Brain microvascular endothelial cell (primary cell): ENCODE data around the gene FBLN7.

Source experiments
- DNase-seq: peaks from one replicate; pipeline ENCODE4 v3.0.0-alpha.2; 2020
- H3K27ac ChIP-seq: fragments of 250-450 bp; sonication (Bioruptor Pico); 2 replicates; pipeline ENCODE4 v1.5.1; 2020; ENCODE audit warnings: mild to moderate bottlenecking, moderate library complexity
- H3K27me3 ChIP-seq: fragments of 250-450 bp; sonication (Bioruptor Pico); replicated peaks from 2 replicates; pipeline ENCODE4 v1.5.1; 2020; ENCODE audit warnings: mild to moderate bottlenecking
- H3K36me3 ChIP-seq: fragments of 250-450 bp; sonication (Bioruptor Pico); replicated peaks from 2 replicates; pipeline ENCODE4 v1.5.1; 2020; ENCODE audit warnings: mild to moderate bottlenecking
- H3K4me3 ChIP-seq: 2 replicates; pipeline ENCODE4 v1.5.1; 2011; ENCODE audit warnings: low read depth, mild to moderate bottlenecking, control low read depth, low read length, moderate library complexity
- CTCF ChIP-seq: IDR thresholded peaks from 2 replicates; pipeline ENCODE4 v1.5.1; 2011; ENCODE audit warnings: low read depth, mild to moderate bottlenecking, moderate library complexity, low read length, control low read depth, inconsistent platforms; ENCODE audit errors: missing control alignments
- in situ Hi-C: cut with HindIII; loops from 2 replicates; pipeline ENCODE4 v1.10.0; 2017; ENCODE audit warnings: low sequenced_read_pairs, low pct_ligation_motif_present

The FBLN7 gene

GRCh38 chr2:112185131-112185530 is 46.9 kb downstream of the FBLN7 start:
- no peak for DNase-seq
- no peak for TF ChIP-seq CTCF
- in situ Hi-C loops, result no loop called here
- Histone ChIP-seq H3K4me3 (no peak overlapping the region), H3K27ac (no peak overlapping the region), H3K36me3 (no peaks in the 10 kb centered on the region), H3K27me3 (peaks cover 15% of the 10 kb centered on the region)

- no peak overlapping the region for H3K4me3 ChIP-seq
- in situ Hi-C loops, result no loop called here
- TF ChIP-seq CTCF, result no peak
- peaks cover 5% of the 10 kb centered on the region for H3K27me3 ChIP-seq
- no peaks in the 10 kb centered on the region for H3K36me3 ChIP-seq
- H3K27ac ChIP-seq, result no peak overlapping the region
- DNase-seq, result no peak
These were observed 49.0 kb downstream of the FBLN7 start for GRCh38 chr2:112187046-112187715.

GRCh38 chr2:112187805-112188596 is 49.8 kb downstream of the FBLN7 start:
- no peak for TF ChIP-seq CTCF
- H3K4me3 ChIP-seq, result no peak overlapping the region
- H3K27ac ChIP-seq, result no peak overlapping the region
- in situ Hi-C loops, result no loop called here
- H3K27me3 ChIP-seq, result no peaks in the 10 kb centered on the region
- no peaks in the 10 kb centered on the region for H3K36me3 ChIP-seq
- no peak for DNase-seq

- H3K27me3 ChIP-seq, result no peaks in the 10 kb centered on the region
- no peak for DNase-seq
- H3K27ac ChIP-seq, result no peak overlapping the region
- in situ Hi-C loops, result no loop called here
- no peak for TF ChIP-seq CTCF
- no peaks in the 10 kb centered on the region for H3K36me3 ChIP-seq
- H3K4me3 ChIP-seq, result no peak overlapping the region
These were observed 50.9 kb downstream of the FBLN7 start for GRCh38 chr2:112189001-112189556.

GRCh38 chr2:112194028-112194427 is 55.8 kb downstream of the FBLN7 start:
- no peak for DNase-seq
- TF ChIP-seq CTCF, result no peak
- H3K36me3 ChIP-seq, result no peaks in the 10 kb centered on the region
- H3K27me3 ChIP-seq, result no peaks in the 10 kb centered on the region
- no peak overlapping the region for H3K4me3 ChIP-seq
- in situ Hi-C loops, result no loop called here
- H3K27ac ChIP-seq, result no peak overlapping the region
